Thyroid gland (tissue), 4 donors: ENCODE measurements around the gene ACSL6. TPM values are rescaled to one million over a fixed set of nuclear protein-coding genes. Genes with fewer than 3 reads are reported as not detected.

Experiments
- DNase-seq, 2 donors: peaks; one replicate each; pipeline ENCODE4 v3.0.0-alpha.2; 2019
- H3K27ac ChIP-seq, 3 donors: fragments of 200-600 bp; sonication (generic); 1 replicate in 2 of 3; 2 replicates in 1 of 3; pipeline ENCODE4 v1.5.1; 2016 to 2019; ENCODE audit warnings: mild to moderate bottlenecking in 1 of 3, moderate library complexity in 1 of 3
- H3K27me3 ChIP-seq: fragments of 200-600 bp; sonication (generic); one replicate; pipeline ENCODE4 v1.5.1; 2019
- H3K36me3 ChIP-seq, 2 donors: fragments of 200-600 bp; sonication (generic); one replicate each; pipeline ENCODE4 v1.5.1; 2016 to 2019
- H3K4me1 ChIP-seq, 2 donors: fragments of 200-600 bp; sonication (generic); one replicate each; pipeline ENCODE4 v1.5.1; 2017 to 2019
- H3K4me3 ChIP-seq, 3 donors: fragments of 200-600 bp; sonication (generic); replicated peaks in 1 of 3; 1 replicate in 2 of 3; 2 replicates in 1 of 3; pipeline ENCODE4 v1.5.1; 2016; ENCODE audit warnings: mild to moderate bottlenecking in 1 of 3
- H3K9me3 ChIP-seq: fragments of 200-600 bp; sonication (generic); one replicate; pipeline ENCODE4 v1.5.1; 2017
- CTCF ChIP-seq, 6 experiments: fragments of 200-600 bp in 3 of 6; fragments of 450-650 bp in 3 of 6; sonication (generic) in 3 of 6; IDR thresholded peaks; one replicate each; pipeline ENCODE4 v1.5.1; 2016 to 2019; ENCODE audit warnings: antibody characterized with exemption in 6 of 6, mild to moderate bottlenecking in 2 of 6, inconsistent platforms in 1 of 6, moderate library complexity in 1 of 6
- POLR2A ChIP-seq, 2 donors: fragments of 450-650 bp; IDR thresholded peaks; one replicate each; pipeline ENCODE4 v1.6.1; 2017; ENCODE audit warnings: antibody characterized with exemption in 2 of 2, mild to moderate bottlenecking in 2 of 2, moderate library complexity in 1 of 2
- WGBS, 2 donors: methylation state at CpG; one replicate each; pipeline ENCODE4 v1.1.5; 2017; 5-methylcytosine and 5-hydroxymethylcytosine counted together
- intact Hi-C: fragments of 100-400 bp; cut with DNase I; formaldehyde crosslinking; loops from one replicate; pipeline ENCODE4 v1.15.1; 2023
- total RNA-seq, 4 donors: library from RNA; depleted of rRNA; stranded (reverse); fragments of >200 nt; gene quantifications; one replicate each; pipeline ENCODE4 v1.2.3, GENCODE V29; 2016

Gene ACSL6
- total RNA-seq, 4 donors from 2014 or later = 0.71 to 6.2 (median 1.2) TPM

GRCh38 chr5:131983244-131983771 is 28.1 kb downstream of the ACSL6 start:
- Histone ChIP-seq H3K4me1 (peaks cover 0 to 5% of the 10 kb centered on the region in 2 donors), H3K4me3 (no peak overlapping the region), H3K27me3 (no peaks in the 10 kb centered on the region), H3K9me3 (no peaks in the 10 kb centered on the region), H3K27ac (no peak overlapping the region), H3K36me3 (no peaks in the 10 kb centered on the region)
- intact Hi-C loops = no loop called here
- DNase-seq = no peak
- WGBS, 2 donors = 57 to 64% methylated on average over 2 of the region's 2 CpGs
- TF ChIP-seq POLR2A (IDR thresholded peaks at IDR 0.05) (no peak), CTCF (IDR thresholded peaks at IDR 0.05) (no peak)

GRCh38 chr5:131981516-131981915 is 29.9 kb downstream of the ACSL6 start:
- Histone ChIP-seq H3K27ac (no peak overlapping the region), H3K9me3 (no peaks in the 10 kb centered on the region), H3K27me3 (no peaks in the 10 kb centered on the region), H3K4me1 (peaks cover 0 to 4% of the 10 kb centered on the region in 2 donors), H3K36me3 (no peaks in the 10 kb centered on the region), H3K4me3 (no peak overlapping the region)
- TF ChIP-seq CTCF (IDR thresholded peaks at IDR 0.05) = no peak
- no peak for TF ChIP-seq POLR2A (IDR thresholded peaks at IDR 0.05)
- 78 to 83% methylated on average over 4 of the region's 4 CpGs for WGBS, 2 donors
- intact Hi-C loops = no loop called here
- no peak for DNase-seq

GRCh38 chr5:131980696-131981095 is 30.8 kb downstream of the ACSL6 start:
- Histone ChIP-seq H3K27ac (no peak overlapping the region), H3K4me3 (no peak overlapping the region), H3K36me3 (no peaks in the 10 kb centered on the region), H3K4me1 (no peaks in the 10 kb centered on the region), H3K27me3 (no peaks in the 10 kb centered on the region), H3K9me3 (no peaks in the 10 kb centered on the region)
- intact Hi-C loops = no loop called here
- no peak for DNase-seq
- TF ChIP-seq CTCF (IDR thresholded peaks at IDR 0.05) = no peak
- no peak for TF ChIP-seq POLR2A (IDR thresholded peaks at IDR 0.05)
- 84 to 94% methylated on average over 4 of the region's 4 CpGs for WGBS, 2 donors

- no peaks in the 10 kb centered on the region for H3K4me1 ChIP-seq
- DNase-seq = no peak
- intact Hi-C loops = no loop called here
- H3K9me3 ChIP-seq = no peaks in the 10 kb centered on the region
- no peaks in the 10 kb centered on the region for H3K36me3 ChIP-seq
- no peak overlapping the region for H3K4me3 ChIP-seq
- H3K27me3 ChIP-seq = no peaks in the 10 kb centered on the region
- 79 to 81% methylated on average over 4 of the region's 4 CpGs for WGBS, 2 donors
- no peak overlapping the region for H3K27ac ChIP-seq
- TF ChIP-seq POLR2A (IDR thresholded peaks at IDR 0.05) (no peak), CTCF (IDR thresholded peaks at IDR 0.05) (no peak)
These were observed 31.6 kb downstream of the ACSL6 start for GRCh38 chr5:131979816-131980215.

- intact Hi-C loops = no loop called here
- no peak for TF ChIP-seq POLR2A (IDR thresholded peaks at IDR 0.05)
- no peak for TF ChIP-seq CTCF (IDR thresholded peaks at IDR 0.05)
- Histone ChIP-seq H3K9me3 (no peaks in the 10 kb centered on the region), H3K4me3 (no peak overlapping the region), H3K4me1 (no peaks in the 10 kb centered on the region), H3K27me3 (no peaks in the 10 kb centered on the region), H3K36me3 (no peaks in the 10 kb centered on the region), H3K27ac (no peak overlapping the region)
- WGBS, 2 donors = 86 to 91% methylated on average over 2 of the region's 2 CpGs
- no peak for DNase-seq
These were observed 34.2 kb downstream of the ACSL6 start for GRCh38 chr5:131977212-131977604.
